ENCODE measurements around the gene TMOD2.

TMOD2 gene

DNA sequence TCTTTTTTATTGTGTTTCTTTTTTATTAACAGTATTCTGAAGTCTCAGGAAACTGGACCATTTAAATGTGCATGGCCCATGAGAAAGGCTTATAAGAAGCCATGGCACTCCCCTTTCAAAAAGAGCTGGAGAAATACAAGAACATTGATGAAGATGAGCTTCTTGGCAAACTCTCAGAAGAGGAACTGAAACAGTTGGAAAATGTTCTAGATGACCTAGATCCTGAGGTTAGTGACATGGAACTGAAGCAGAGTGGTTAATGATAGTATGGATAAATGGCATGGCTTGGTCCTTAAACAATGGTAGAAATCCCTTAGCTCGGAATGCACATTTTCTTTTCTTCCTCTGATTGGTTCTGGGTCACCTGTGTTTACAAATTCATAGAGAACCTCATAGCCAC lies 14.9 kb downstream of the TMOD2 start:
- in situ Hi-C loops (cut with HindIII; ENCODE audit: low sequenced_read_pairs): loop anchor here (25.0 kb wide), 1 partner anchor 104 kb away; no protein-coding TSS in a partner anchor
- TF ChIP-seq, protein P1, sequence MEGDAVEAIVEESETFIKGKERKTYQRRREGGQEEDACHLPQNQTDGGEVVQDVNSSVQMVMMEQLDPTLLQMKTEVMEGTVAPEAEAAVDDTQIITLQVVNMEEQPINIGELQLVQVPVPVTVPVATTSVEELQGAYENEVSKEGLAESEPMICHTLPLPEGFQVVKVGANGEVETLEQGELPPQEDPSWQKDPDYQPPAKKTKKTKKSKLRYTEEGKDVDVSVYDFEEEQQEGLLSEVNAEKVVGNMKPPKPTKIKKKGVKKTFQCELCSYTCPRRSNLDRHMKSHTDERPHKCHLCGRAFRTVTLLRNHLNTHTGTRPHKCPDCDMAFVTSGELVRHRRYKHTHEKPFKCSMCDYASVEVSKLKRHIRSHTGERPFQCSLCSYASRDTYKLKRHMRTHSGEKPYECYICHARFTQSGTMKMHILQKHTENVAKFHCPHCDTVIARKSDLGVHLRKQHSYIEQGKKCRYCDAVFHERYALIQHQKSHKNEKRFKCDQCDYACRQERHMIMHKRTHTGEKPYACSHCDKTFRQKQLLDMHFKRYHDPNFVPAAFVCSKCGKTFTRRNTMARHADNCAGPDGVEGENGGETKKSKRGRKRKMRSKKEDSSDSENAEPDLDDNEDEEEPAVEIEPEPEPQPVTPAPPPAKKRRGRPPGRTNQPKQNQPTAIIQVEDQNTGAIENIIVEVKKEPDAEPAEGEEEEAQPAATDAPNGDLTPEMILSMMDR (IDR thresholded peaks at IDR 0.05; ENCODE audit: low read depth, low read length, missing control alignments): no peak

DNA sequence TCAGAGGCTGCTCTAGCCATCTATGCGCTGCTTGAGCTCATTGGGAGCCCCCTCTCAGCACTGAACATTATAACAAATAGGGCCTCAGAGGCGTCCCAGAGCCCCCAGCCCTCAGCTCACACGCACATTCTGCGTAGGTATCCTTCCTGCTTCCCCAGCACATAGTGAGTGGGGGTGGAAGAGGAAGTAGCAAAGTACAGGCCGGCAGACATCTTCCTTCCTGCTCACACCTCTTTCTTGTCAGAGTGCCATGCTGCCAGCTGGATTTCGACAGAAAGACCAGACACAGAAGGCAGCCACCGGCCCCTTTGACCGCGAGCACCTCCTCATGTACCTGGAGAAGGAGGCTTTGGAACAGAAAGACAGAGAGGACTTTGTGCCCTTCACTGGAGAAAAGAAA lies 16.6 kb downstream of the TMOD2 start:
- in situ Hi-C loops (cut with HindIII; ENCODE audit: low sequenced_read_pairs): loop anchor here (25.0 kb wide), 1 partner anchor 106 kb away; no protein-coding TSS in a partner anchor
- DNase-seq (ENCODE audit: low read depth): no peak
- TF ChIP-seq, protein P1 (IDR thresholded peaks at IDR 0.05; ENCODE audit: low read depth, low read length, missing control alignments): no peak
- H3K4me3 ChIP-seq (ENCODE audit: low read depth, low read length): no peak overlapping the region

More for the DNA sequence above, 14.9 kb downstream of the TMOD2 start:
- H3K4me3 ChIP-seq (ENCODE audit: low read depth, low read length): no peak overlapping the region
- no peak for DNase-seq (ENCODE audit: low read depth)

DNA sequence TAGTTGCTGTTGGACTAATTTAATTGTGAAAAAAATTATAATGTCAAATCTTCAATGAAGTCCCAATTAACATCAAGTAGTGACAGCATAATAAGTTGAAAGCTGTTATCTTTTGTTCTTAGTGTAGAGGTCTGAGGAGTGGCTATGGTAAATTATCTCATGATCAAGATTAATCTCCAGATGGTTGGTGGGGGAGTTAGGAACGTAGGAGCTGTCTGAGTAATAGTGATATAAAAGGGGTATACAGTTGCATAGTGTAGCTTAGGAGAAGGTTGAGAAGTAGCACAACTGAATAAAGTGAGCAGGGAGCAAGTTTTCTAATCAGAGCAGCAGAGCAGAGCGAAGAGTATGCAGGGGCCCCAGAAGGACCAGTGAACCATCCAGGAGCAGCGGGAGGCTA lies 19.5 kb downstream of the TMOD2 start:
- in situ Hi-C loops (cut with HindIII; ENCODE audit: low sequenced_read_pairs): loop anchor here (25.0 kb wide), 1 partner anchor 109 kb away; no protein-coding TSS in a partner anchor

DNA sequence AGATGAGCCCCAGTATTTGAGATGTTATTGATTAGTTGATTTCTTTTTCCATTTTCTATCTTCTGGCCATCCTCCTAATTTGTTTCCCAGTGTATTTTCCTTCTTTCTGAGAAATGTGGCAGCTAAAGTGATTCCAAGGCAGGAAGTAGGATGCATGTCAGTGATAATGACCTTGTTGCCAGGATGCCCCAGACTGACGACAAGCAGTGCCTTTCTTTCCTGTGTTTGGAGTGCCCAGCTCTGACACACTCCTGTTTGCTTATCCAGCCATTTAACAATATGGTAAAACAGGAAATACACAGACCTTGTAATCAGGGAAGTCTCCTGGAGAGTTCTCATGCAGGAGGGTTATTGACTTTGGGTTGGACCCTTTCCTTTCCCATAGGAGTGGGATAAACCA lies 20.4 kb downstream of the TMOD2 start:
- no peak overlapping the region for H3K4me3 ChIP-seq (ENCODE audit: low read depth, low read length)
- in situ Hi-C loops (cut with HindIII; ENCODE audit: low sequenced_read_pairs): loop anchor here (25.0 kb wide), 1 partner anchor 109 kb away; no protein-coding TSS in a partner anchor
- TF ChIP-seq, protein P1 (IDR thresholded peaks at IDR 0.05; ENCODE audit: low read depth, low read length, missing control alignments): no peak
- no peak for DNase-seq (ENCODE audit: low read depth)

More for the DNA sequence above, 19.5 kb downstream of the TMOD2 start:
- H3K4me3 ChIP-seq (ENCODE audit: low read depth, low read length): no peak overlapping the region
- DNase-seq (ENCODE audit: low read depth): no peak
- TF ChIP-seq, protein P1 (IDR thresholded peaks at IDR 0.05; ENCODE audit: low read depth, low read length, missing control alignments): no peak

DNA sequence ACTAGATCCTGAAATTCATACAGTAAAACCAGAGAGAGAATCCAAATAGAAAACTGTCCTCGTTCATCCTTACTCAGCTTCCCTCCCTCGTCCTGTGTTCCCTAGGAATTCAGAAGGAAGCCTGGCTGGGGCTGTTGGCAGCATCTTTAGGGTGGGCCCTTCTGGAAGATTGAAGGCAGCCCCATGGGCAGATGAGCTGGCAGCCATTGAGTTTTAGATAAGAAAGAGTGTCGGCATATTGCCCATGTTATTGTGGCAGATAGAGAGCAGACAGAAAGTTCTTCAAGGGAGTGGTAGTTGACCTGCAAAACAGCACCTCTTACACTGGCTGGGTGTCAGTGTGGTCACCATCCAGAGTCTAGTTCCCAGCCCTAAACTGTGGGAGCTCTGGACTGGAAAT lies 23.5 kb downstream of the TMOD2 start:
- H3K4me3 ChIP-seq (ENCODE audit: low read depth, low read length): no peak overlapping the region
- TF ChIP-seq, protein P1 (IDR thresholded peaks at IDR 0.05; ENCODE audit: low read depth, low read length, missing control alignments): no peak
- in situ Hi-C loops (cut with HindIII; ENCODE audit: low sequenced_read_pairs): loop anchor here (25.0 kb wide), 1 partner anchor 113 kb away; no protein-coding TSS in a partner anchor
- no peak for DNase-seq (ENCODE audit: low read depth)

DNA sequence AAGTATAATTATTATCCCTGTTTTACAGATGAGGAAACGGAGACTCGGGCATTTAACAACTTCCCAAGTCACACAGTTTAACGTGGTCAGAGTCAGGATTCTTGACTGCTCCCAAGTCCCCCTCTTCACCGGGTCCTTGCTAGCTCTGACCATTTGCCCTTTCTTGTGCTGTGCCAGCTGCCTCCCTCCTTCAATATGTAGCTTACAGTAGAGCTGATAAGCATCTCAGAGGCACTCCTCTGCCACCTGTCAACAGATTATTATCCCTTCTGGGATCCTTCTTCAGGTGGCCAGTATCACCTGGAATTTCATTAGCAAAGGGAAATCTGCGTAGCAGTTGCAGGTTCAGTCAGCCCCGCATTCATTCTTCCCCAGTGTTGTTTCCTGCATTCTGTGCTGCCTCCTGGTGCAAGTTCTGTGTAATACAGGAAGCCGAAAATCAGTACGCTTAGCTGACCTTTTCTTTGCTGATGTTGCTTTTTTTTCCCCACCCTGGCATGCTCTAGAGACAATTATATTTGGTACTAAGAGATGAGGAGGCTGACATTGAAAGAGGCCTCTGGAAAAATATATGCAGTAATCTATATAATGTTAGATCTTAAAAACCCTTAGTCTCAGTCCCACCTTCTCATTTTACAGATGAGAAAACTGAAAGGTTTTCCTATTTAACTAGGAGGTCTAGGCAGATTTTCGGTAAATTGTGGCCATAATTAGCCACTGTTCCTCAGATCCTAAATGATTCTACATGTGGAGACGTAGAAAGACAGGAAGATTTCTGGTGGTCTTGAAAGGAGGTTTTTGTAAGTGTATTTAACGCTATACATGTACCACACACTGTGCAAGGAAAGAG lies 24.8 kb downstream of the TMOD2 start:
- H3K4me3 ChIP-seq (ENCODE audit: low read depth, low read length): no peak overlapping the region
- peak; percentile 31 for DNase-seq (ENCODE audit: low read depth)
- in situ Hi-C loops (cut with HindIII; ENCODE audit: low sequenced_read_pairs): no loop called here
- TF ChIP-seq, protein P1 (IDR thresholded peaks at IDR 0.05; ENCODE audit: low read depth, low read length, missing control alignments): peak; percentile 85

All from astrocyte of the cerebellum (primary cell).